ENCODE data around the gene CRKL. TPM values are rescaled to one million over a fixed set of nuclear protein-coding genes. Genes with fewer than 3 reads are reported as not detected.

CRKL gene
- total RNA-seq, 2 experiments from 2014 or later: 57.7 to 70.9 TPM

DNA sequence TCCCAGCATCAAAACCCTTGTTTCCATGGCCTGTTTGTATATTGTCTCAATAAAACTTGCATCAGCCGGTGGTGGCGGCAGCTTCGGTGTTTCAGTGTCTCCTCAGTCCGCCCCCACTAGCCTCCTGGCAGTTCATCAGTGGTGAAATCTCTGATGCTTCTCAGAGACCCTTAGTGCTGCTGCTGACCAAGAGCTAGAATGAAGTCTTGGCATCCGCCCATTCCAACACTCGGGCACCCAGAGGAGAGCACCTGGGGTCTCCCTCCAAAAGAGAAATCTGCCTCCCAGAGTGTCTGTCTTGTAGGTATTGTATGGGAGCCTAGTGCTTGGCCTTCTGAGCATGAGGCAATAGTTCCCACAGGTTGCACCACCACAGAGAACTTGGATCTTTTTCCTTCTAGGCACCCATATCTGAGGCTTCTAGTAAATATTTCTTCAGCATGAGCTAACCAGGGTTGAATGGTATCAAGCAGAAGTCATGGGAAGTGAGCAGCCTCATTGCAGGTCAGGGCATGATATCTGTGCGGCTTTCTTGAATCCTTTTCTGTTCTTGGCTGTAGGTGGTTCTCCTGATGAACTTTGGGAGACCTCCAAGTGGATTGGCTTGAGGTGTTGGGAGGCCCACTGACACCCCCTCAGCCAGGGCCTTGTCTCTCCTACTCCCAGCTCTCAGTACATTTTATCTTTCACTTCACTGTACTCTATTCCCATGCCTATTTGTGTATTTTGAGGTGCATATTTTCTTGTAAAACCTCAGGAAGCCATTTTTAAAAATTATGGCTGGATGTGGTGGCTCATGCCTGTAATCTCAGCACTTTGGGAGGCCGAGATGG, 36.7 kb downstream of the CRKL start:
- intact Hi-C loops (cut with micrococcal nuclease; ENCODE audit: unreplicated experiment): no loop called here
- no peak overlapping the region for H3K4me2 ChIP-seq (ENCODE audit: low read length)
- no peaks in the 10 kb centered on the region for H4K20me1 ChIP-seq (ENCODE audit: insufficient read depth, low read length)

DNA sequence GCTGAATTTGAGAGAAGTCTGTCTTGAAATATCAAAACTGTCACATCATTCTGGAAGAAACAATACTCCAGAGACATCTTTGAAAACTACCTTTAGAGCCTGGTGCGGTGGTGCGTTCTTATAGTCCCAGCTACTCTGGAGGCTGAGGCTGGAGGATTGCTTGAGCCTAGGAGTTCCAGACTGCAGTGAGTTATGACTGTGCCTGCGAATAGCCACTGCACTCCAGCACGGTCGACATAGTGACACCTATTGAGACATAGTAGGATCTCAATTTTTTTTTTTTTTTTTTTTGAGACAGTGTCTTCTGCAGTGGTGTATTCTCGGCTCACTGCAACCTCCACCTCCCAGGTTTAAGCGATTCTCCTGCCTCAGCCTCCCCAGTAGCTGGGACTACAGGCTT, 38.3 kb downstream of the CRKL start:
- Histone ChIP-seq H4K20me1 (ENCODE audit: insufficient read depth, low read length) (no peaks in the 10 kb centered on the region), H3K79me2 (ENCODE audit: insufficient read depth, low read depth, low read length) (no peaks in the 10 kb centered on the region), H3K4me3 (ENCODE audit: low read depth, low read length, poor library complexity, severe bottlenecking) (no peak overlapping the region), H3K9me3 (ENCODE audit: low read length) (no peaks in the 10 kb centered on the region), H3K4me1 (ENCODE audit: insufficient read depth, low read length, poor library complexity, severe bottlenecking) (no peaks in the 10 kb centered on the region), H2AFZ (ENCODE audit: low read length) (no peak overlapping the region), H3K9me2 (ENCODE audit: insufficient read depth, low read length) (no peaks in the 10 kb centered on the region), H3K27ac (ENCODE audit: low read depth, low read length, poor library complexity, severe bottlenecking) (no peak overlapping the region), H3K4me2 (ENCODE audit: low read length) (no peak overlapping the region), H3K36me3 (ENCODE audit: insufficient read depth, low read length) (peaks cover 40% of the 10 kb centered on the region)
- no peak for DNase-seq (ENCODE audit: low spot score)
- intact Hi-C loops (cut with micrococcal nuclease; ENCODE audit: unreplicated experiment): no loop called here
- no TSS peak for BruUV-seq (replicated peaks)
- no peak for TF ChIP-seq EZH2phosphoT487 (IDR thresholded peaks at IDR 0.05; ENCODE audit: borderline replicate concordance, low read depth, low read length)
- TF ChIP-seq, protein P1, sequence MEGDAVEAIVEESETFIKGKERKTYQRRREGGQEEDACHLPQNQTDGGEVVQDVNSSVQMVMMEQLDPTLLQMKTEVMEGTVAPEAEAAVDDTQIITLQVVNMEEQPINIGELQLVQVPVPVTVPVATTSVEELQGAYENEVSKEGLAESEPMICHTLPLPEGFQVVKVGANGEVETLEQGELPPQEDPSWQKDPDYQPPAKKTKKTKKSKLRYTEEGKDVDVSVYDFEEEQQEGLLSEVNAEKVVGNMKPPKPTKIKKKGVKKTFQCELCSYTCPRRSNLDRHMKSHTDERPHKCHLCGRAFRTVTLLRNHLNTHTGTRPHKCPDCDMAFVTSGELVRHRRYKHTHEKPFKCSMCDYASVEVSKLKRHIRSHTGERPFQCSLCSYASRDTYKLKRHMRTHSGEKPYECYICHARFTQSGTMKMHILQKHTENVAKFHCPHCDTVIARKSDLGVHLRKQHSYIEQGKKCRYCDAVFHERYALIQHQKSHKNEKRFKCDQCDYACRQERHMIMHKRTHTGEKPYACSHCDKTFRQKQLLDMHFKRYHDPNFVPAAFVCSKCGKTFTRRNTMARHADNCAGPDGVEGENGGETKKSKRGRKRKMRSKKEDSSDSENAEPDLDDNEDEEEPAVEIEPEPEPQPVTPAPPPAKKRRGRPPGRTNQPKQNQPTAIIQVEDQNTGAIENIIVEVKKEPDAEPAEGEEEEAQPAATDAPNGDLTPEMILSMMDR (conservative IDR thresholded peaks at IDR 0.05; ENCODE audit: low read length): no peak
- ChIA-PET CTCF (ENCODE audit: unreplicated experiment) (no interaction called here), POLR2A (interaction anchor here (0.6 kb wide), 1 partner anchor 27 kb away, joined by 8 read pairs; no protein-coding TSS in a partner anchor)

More for the DNA sequence above, 36.7 kb downstream of the CRKL start:
- no peaks in the 10 kb centered on the region for H3K9me2 ChIP-seq (ENCODE audit: insufficient read depth, low read length)
- no peaks in the 10 kb centered on the region for H3K9me3 ChIP-seq (ENCODE audit: low read length)
- H3K4me1 ChIP-seq (ENCODE audit: insufficient read depth, low read length, poor library complexity, severe bottlenecking): no peaks in the 10 kb centered on the region
- BruUV-seq (replicated peaks): no TSS peak
- no peak overlapping the region for H3K4me3 ChIP-seq (ENCODE audit: low read depth, low read length, poor library complexity, severe bottlenecking)
- TF ChIP-seq EZH2phosphoT487 (IDR thresholded peaks at IDR 0.05; ENCODE audit: borderline replicate concordance, low read depth, low read length): no peak
- TF ChIP-seq, protein P1 (conservative IDR thresholded peaks at IDR 0.05; ENCODE audit: low read length): no peak
- ChIA-PET POLR2A (no interaction called here), CTCF (ENCODE audit: unreplicated experiment) (no interaction called here)
- no peak overlapping the region for H3K27ac ChIP-seq (ENCODE audit: low read depth, low read length, poor library complexity, severe bottlenecking)
- H3K36me3 ChIP-seq (ENCODE audit: insufficient read depth, low read length): peaks cover 56% of the 10 kb centered on the region
- DNase-seq (ENCODE audit: low spot score): no peak
- H2AFZ ChIP-seq (ENCODE audit: low read length): no peak overlapping the region
- H3K79me2 ChIP-seq (ENCODE audit: insufficient read depth, low read depth, low read length): peaks cover 14% of the 10 kb centered on the region
